HCT116 (cell line): ENCODE data around the gene ZNRF3. TPM values are rescaled to one million over a fixed set of nuclear protein-coding genes. Genes with fewer than 3 reads are reported as not detected.

ENCODE experiments used
- ATAC-seq: fragments of 200-7000 bp; cut with Tn5 transposase; 2 replicates; pipeline ENCODE4 v1.9.1; 2020; ENCODE audit warnings: mild to moderate bottlenecking, moderate library complexity
- BruUV-seq: library from RNA; stranded (reverse); fragments of 400-500 nt; replicated peaks from 2 replicates; lab custom pipeline; 2021; lab: Mats Ljungman, UMichigan
- CTCF ChIA-PET: fragments of 300-600 bp; sonication (Branson Sonifier 250); formaldehyde crosslinking; loops from one replicate; lab custom pipeline; 2021; ENCODE audit warnings: antibody characterized with exemption; lab: Charles Lee
- POLR2A ChIA-PET: fragments of 300-600, 350-600 bp; sonication (Branson Sonifier 250); formaldehyde crosslinking; loops from one replicate; lab custom pipeline; 2021; ENCODE audit warnings: antibody characterized with exemption; lab: Charles Lee
- RAD21 ChIA-PET, 2 experiments: fragments of 300-600 bp; sonication (Branson Sonifier 250); formaldehyde crosslinking; loops; one replicate each; lab custom pipeline; 2023; ENCODE audit warnings: low total read pairs in 2 of 2; ENCODE audit not compliant: uncharacterized antibody in 2 of 2, unreplicated experiment in 2 of 2, low non-redundant PET in 1 of 2; lab: Charles Lee
- DNase-seq: peaks from one replicate; pipeline ENCODE4 v3.0.0-alpha.2; 2010; ENCODE audit warnings: low read depth, low spot score
- H2AFZ ChIP-seq: fragments of 200-600 bp; shearing (Covaris generic), sonication (generic); 2 replicates; pipeline ENCODE4 v1.6.1; 2017; ENCODE audit warnings: low read depth, mixed run types, mixed read lengths, antibody characterized with exemption, low read length; ENCODE audit not compliant: poor library complexity, severe bottlenecking
- H3K27ac ChIP-seq: 2 replicates; pipeline ENCODE4 v1.5.1; 2012; ENCODE audit warnings: low read depth, low read length
- H3K27me3 ChIP-seq: fragments of 200-600 bp; sonication (generic); 2 replicates; pipeline ENCODE4 v1.6.1; 2016; ENCODE audit warnings: mixed run types, low read length, mixed read lengths; ENCODE audit not compliant: insufficient read depth
- H3K36me3 ChIP-seq, 2 experiments: fragments of 200-500 bp in 1 of 2; fragments of 200-600 bp in 1 of 2; sonication (Bioruptor generic) in 1 of 2; sonication (generic) in 1 of 2; 2 replicates each; pipeline versions ENCODE4 v1.5.1 to v1.6.1; 2014 to 2016; ENCODE audit warnings: low read length in 2 of 2, inconsistent platforms in 1 of 2, mixed read lengths in 1 of 2, mixed run types in 1 of 2; ENCODE audit not compliant: insufficient read depth in 2 of 2, control insufficient read depth in 1 of 2
- H3K4me1 ChIP-seq, 2 experiments: fragments of 200-600 bp in 1 of 2; sonication (generic) in 1 of 2; 2 replicates each; pipeline versions ENCODE4 v1.5.1 to v1.6.1; 2012 to 2017; ENCODE audit warnings: low read length in 2 of 2, inconsistent platforms in 1 of 2, mild to moderate bottlenecking in 1 of 2, mixed read lengths in 1 of 2, mixed run types in 1 of 2, moderate library complexity in 1 of 2; ENCODE audit not compliant: insufficient read depth in 2 of 2, control insufficient read depth in 1 of 2
- H3K4me2 ChIP-seq: fragments of 200-600 bp; sonication (generic); 2 replicates; pipeline ENCODE4 v1.6.1; 2017; ENCODE audit warnings: mixed run types, low read length, mixed read lengths
- H3K4me3 ChIP-seq, 2 experiments: fragments of 200-600 bp in 1 of 2; sonication (generic) in 1 of 2; replicated peaks in 1 of 2; 2 replicates each; pipeline ENCODE4 v1.5.1; 2011 to 2016; ENCODE audit warnings: low read length in 2 of 2, control low read depth in 1 of 2, low read depth in 1 of 2, mild to moderate bottlenecking in 1 of 2, mixed read lengths in 1 of 2, mixed run types in 1 of 2
- H3K79me2 ChIP-seq: fragments of 200-600 bp; sonication (generic); 2 replicates; pipeline ENCODE4 v1.6.1; 2017; ENCODE audit warnings: mild to moderate bottlenecking, mixed run types, low read length, moderate library complexity, mixed read lengths; ENCODE audit not compliant: insufficient read depth
- H3K9ac ChIP-seq: fragments of 200-600 bp; sonication (generic); 2 replicates; pipeline ENCODE4 v1.6.1; 2016; ENCODE audit warnings: low read length, mixed read lengths
- H3K9me2 ChIP-seq: fragments of 200-600 bp; sonication (generic), shearing (Covaris generic); 2 replicates; pipeline ENCODE4 v1.6.1; 2017; ENCODE audit warnings: mixed run types, mild to moderate bottlenecking, moderate library complexity; ENCODE audit not compliant: insufficient read depth
- H3K9me3 ChIP-seq, 2 experiments: fragments of 200-500 bp in 1 of 2; fragments of 200-600 bp in 1 of 2; sonication (Bioruptor generic) in 1 of 2; sonication (generic) in 1 of 2; 2 replicates each; pipeline ENCODE4 v1.6.1; 2014 to 2017; ENCODE audit warnings: low read length in 2 of 2, mixed read lengths in 2 of 2, inconsistent platforms in 1 of 2, low read depth in 1 of 2, mild to moderate bottlenecking in 1 of 2, mixed run types in 1 of 2, moderate library complexity in 1 of 2; ENCODE audit not compliant: control insufficient read depth in 1 of 2, insufficient read depth in 1 of 2
- H4K20me1 ChIP-seq: fragments of 200-600 bp; sonication (generic), shearing (Covaris generic); 2 replicates; pipeline ENCODE4 v1.6.1; 2017; ENCODE audit warnings: mixed run types, mild to moderate bottlenecking, moderate library complexity; ENCODE audit not compliant: insufficient read depth
- CBX3 ChIP-seq: IDR thresholded peaks from 2 replicates; pipeline ENCODE4 v1.6.1; 2012; ENCODE audit warnings: low read depth
- CEBPB ChIP-seq: IDR thresholded peaks from 2 replicates; pipeline ENCODE4 v1.6.1; 2012; ENCODE audit warnings: low read depth
- EGR1 ChIP-seq: IDR thresholded peaks from 2 replicates; pipeline ENCODE4 v1.6.1; 2012; ENCODE audit warnings: low read depth
- ELF1 ChIP-seq: IDR thresholded peaks from 2 replicates; pipeline ENCODE4 v1.6.1; 2012; ENCODE audit warnings: low read depth, borderline replicate concordance
- EZH2 ChIP-seq: fragments of 200-600 bp; sonication (generic); IDR thresholded peaks from 2 replicates; pipeline ENCODE4 v1.6.1; 2017; ENCODE audit warnings: antibody characterized with exemption, mixed run types
- FOSL1 ChIP-seq: IDR thresholded peaks from 2 replicates; pipeline ENCODE4 v1.6.1; 2012; ENCODE audit warnings: low read depth
- JUND ChIP-seq: IDR thresholded peaks from 2 replicates; pipeline ENCODE4 v1.6.1; 2012
- POLR2A ChIP-seq: IDR thresholded peaks from 2 replicates; pipeline ENCODE4 v1.7.0; 2011; ENCODE audit warnings: borderline replicate concordance; ENCODE audit not compliant: insufficient read depth, insufficient read length; ENCODE audit errors: extremely low read depth
- POLR2AphosphoS5 ChIP-seq: IDR thresholded peaks from 2 replicates; pipeline ENCODE4 v1.6.1; 2011; ENCODE audit warnings: mild to moderate bottlenecking, low read depth, low read length, moderate library complexity
- SIN3A ChIP-seq: IDR thresholded peaks from 2 replicates; pipeline ENCODE4 v1.6.1; 2012; ENCODE audit warnings: low read depth
- SP1 ChIP-seq: IDR thresholded peaks from 2 replicates; pipeline ENCODE4 v1.6.1; 2012; ENCODE audit warnings: low read depth
- SRF ChIP-seq: IDR thresholded peaks from 2 replicates; pipeline ENCODE4 v1.6.1; 2012; ENCODE audit warnings: low read depth
- TCF7L2 ChIP-seq: IDR thresholded peaks from 2 replicates; pipeline ENCODE4 v1.7.0; 2011; ENCODE audit warnings: borderline replicate concordance, inconsistent platforms; ENCODE audit not compliant: insufficient read depth, insufficient read length; ENCODE audit errors: extremely low read depth
- YY1 ChIP-seq: IDR thresholded peaks from 2 replicates; pipeline ENCODE4 v1.6.1; 2011; ENCODE audit warnings: low read length, low read depth, moderate library complexity, mild to moderate bottlenecking; ENCODE audit not compliant: insufficient replicate concordance; ENCODE audit errors: extremely low read depth
- ZFX ChIP-seq: fragments of 450-650 bp; IDR thresholded peaks from 2 replicates; pipeline ENCODE4 v1.6.1; 2017
- ZNF274 ChIP-seq: fragments of 200-500 bp; sonication (Bioruptor generic); IDR thresholded peaks from 2 replicates; pipeline ENCODE4 v1.6.1; 2014; ENCODE audit warnings: mild to moderate bottlenecking, low read depth, low read length, inconsistent platforms
- intact Hi-C: fragments of 100-400 bp; cut with micrococcal nuclease; formaldehyde crosslinking; loops from 2 replicates; pipeline ENCODE4 v1.10.0; 2022
- total RNA-seq: library from RNA; stranded (reverse); gene quantifications from one replicate; pipeline ENCODE4 v1.2.1, GENCODE V29; 2021; ENCODE audit not compliant: unreplicated experiment

ZNRF3 gene
- total RNA-seq, 1 experiment from 2014 or later: 12.2 TPM

- RAD21 ChIA-PET: no interaction called here
- Histone ChIP-seq H3K9ac (no peak overlapping the region), H3K4me2 (no peak overlapping the region)
- TF ChIP-seq JUND: no peak
- TF ChIP-seq SP1: no peak
- no peak for TF ChIP-seq TCF7L2
- TF ChIP-seq EZH2: no peak
- TF ChIP-seq SIN3A: no peak
- TF ChIP-seq ZNF274: no peak
- TF ChIP-seq POLR2AphosphoS5: no peak
- TF ChIP-seq ZFX: no peak
- no peak for TF ChIP-seq CEBPB
- no peak for TF ChIP-seq SRF
- no peak for TF ChIP-seq ELF1
- no peak for TF ChIP-seq YY1
- no peak for TF ChIP-seq EGR1
- no peak for TF ChIP-seq POLR2A
- TF ChIP-seq FOSL1: no peak
- no peak for TF ChIP-seq CBX3
- TF ChIP-seq, all 23 proteins: peak for 0
- H3K27me3 ChIP-seq: no peaks in the 10 kb centered on the region
- no peaks in the 10 kb centered on the region for H3K9me2 ChIP-seq
- ChIA-PET CTCF (no interaction called here), POLR2A (no interaction called here)
- no peak overlapping the region for H3K4me3 ChIP-seq
- H4K20me1 ChIP-seq: peaks cover 5% of the 10 kb centered on the region; the same call in 1 of the 2 replicates
- peaks cover 88% of the 10 kb centered on the region for H3K79me2 ChIP-seq
- no peaks in the 10 kb centered on the region for H3K36me3 ChIP-seq
- no peaks in the 10 kb centered on the region for H3K9me3 ChIP-seq
- DNase-seq: no peak
- no peak overlapping the region for H3K27ac ChIP-seq
- no peak for ATAC-seq
- peaks cover 48 to 72% of the 10 kb centered on the region in 2 experiments for H3K4me1 ChIP-seq
- intact Hi-C loops: no loop called here
- no TSS peak for BruUV-seq
- no peak overlapping the region for H2AFZ ChIP-seq
Measured at GRCh38 chr22:28906312-28906711, 22.9 kb downstream of the ZNRF3 start.
